NCI-H2196 treated with DMSO at 0.1 percent for 48 hours (cell line): ENCODE results near the gene DCBLD1.
"Not testable (repeated sequence)": the region's sequence is repeated elsewhere in the genome, so short reads cannot be mapped to it uniquely, and the experiment has no call there.

Experiments used
- DNase-seq: peaks from one replicate; lab custom pipeline; 2025; ENCODE audit not compliant: unreplicated experiment; lab: John Stamatoyannopoulos, UW

Gene DCBLD1

DNA sequence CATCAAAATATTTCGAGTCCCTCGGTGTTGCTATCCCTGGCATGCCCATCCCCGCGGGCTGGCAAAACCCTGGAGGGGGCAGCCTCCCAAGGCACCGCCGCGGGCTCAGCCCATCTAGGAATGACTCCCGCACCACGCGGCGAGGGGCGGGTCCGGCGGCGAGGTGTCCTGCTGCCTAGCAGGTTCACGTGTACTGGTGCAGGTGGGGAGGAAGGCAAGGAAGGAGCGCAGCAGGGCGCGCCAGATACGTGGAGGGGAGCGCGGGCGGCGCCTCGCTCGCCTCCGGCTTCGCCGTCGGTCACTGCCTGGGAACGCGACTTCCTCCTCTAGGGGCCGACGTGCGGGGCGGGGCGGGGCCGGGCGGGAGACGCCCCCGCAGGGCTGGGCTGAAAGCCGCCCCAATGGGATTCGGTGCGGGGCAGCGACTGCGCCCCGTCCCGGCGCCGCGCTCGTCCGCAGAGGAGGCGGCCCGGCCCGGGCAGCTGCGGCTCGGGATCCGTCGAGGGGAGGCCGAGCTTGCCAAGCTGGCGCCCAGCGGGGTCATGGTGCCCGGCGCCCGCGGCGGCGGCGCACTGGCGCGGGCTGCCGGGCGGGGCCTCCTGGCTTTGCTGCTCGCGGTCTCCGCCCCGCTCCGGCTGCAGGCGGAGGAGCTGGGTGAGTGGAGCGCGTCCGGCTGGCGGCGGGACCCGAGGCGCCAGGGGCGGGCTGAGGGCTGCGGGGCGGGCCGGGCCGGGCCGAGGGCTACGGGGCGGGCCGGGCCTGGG is at the start of gene DCBLD1:
DCBLD1 (plus strand) TSS at position 435 of the 764 bp plus-strand sequence; CDS start at position 543, 108 bp downstream.
- DNase-seq = peak; percentile 58

DNA sequence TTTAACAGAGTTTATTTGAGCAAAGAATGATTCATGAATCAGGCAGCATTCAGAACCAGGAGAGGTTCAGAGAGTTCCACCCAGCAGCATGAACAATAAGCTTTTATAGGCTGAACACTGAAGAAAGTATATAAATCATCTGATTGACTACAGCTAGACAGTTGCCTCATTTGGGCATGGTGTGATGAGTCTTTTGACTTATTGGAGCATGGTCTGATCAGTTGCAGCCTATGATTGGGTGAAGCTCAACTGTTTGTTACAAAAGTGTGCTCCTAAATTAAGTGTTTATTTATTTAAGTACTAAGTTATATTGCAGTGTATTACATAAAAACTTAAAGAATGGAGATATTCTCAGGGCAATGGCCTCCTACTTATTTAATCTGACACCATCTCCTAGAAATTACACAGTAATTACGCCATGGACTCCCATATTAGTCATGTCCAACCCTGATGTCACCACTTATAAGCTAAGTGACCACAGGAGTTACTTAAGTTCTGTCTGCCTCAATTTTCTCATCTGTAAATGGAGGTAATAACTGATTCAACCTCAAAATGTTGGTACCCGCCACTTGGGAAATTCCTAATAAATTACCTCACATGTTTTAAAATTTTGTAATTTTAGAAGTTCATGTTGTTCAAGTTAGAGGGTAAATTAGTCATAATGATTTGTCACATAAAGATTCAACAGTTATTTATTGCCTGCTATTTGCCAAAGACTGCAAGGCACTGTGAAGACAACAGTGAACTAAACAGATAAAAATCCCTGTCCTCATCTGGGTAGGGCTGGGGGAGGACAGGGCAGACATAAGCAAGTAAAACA is 41.6 kb upstream of the DCBLD1 start:
- no peak for DNase-seq

DNA sequence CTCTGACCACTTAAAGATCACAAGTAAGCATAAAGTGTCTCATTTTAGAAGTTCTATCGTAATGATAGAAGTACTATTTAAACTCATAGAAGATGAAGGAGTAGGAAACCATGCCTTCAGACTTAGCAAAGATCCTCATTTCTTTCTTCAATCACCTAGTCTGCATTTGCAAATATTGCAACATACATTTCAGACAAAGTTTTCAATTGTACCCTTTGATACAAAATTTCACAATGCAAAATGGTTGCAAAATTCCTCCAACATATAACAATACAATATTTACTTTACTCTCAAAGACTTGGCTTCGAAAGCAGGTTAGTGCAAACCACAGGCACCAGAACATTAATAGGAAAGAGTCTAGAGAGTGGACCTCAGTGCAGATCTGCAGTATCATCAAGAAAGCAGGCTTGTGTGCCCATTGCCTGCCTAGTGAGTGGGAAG is 40.6 kb upstream of the DCBLD1 start:
- DNase-seq = no peak

DNA sequence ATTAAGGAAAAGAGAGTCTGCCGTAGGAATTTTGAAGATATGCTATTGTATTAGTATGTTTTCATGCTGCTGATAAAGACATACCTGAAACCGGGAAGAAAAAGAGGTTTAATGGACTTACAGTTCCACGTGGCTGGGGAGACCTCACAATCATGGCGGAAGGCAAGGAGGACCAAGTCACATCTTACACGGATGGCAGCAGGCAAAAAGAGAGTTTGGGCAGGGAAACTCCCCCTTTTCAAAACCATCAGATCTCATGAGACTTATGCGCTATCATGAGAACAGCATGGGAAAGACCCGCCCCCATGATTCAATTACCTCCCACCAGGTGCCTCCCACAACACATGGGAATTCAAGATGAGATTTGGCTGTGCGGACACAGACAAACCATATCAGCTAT is 40.2 kb upstream of the DCBLD1 start:
- not testable (repeated sequence) for DNase-seq

DNA sequence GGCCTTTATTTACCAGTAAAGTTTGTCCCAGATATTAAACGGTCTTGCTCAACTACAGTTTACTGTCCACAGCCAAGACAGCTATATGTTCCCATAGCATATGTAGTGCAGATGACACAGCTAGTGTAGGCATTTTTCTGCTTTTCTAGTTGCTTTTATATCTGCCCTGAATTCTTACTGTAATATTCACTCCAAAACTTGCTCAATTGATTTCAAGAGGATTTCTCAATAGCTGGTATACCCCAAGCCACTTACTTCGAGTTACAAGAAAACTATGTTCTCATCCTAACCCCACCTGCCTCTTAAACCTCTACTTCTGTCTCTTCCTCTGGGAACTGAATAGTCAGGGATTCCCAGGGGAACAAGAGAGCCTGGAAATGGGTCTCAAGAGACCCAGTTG is 37.9 kb upstream of the DCBLD1 start:
- DNase-seq = no peak

DNA sequence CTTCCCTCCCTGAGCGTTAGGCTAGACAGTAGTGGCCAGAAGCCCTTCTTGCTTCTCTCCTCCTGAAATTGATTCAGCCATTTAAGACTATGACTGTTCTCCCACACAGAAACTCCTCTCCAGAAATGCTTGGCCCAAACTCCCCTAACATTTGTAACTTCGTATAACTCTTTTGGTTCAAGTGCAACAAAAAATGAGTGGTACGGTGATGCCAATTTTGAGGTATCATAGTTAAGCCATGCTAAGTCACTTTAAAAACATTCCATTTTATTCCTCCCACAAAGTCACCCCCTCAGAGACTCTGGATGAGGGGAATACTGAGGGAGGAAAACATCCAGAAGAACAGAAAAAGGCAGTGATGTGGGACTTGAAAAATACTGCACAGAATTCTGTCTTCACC is 35.6 kb upstream of the DCBLD1 start:
- DNase-seq = no peak

DNA sequence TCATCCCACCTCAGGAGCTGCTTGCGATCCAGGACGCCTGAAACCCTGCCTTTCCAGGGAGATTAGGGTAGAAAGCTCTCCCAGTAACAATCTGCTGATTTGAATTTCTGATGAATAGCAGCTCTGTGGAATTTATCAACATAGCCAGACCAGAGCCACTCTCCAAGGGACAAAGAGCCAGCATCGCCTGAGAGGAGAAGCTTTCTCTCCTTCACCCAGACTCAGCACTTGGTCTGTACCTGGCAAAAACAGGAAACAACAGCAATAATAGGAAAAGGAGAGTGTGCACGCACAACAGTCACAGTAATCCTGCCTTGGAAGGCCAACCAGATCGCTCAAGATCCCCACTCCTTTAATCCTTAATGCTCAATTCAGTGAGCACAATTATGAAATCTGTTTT is 34.5 kb upstream of the DCBLD1 start:
- DNase-seq = no peak

DNA sequence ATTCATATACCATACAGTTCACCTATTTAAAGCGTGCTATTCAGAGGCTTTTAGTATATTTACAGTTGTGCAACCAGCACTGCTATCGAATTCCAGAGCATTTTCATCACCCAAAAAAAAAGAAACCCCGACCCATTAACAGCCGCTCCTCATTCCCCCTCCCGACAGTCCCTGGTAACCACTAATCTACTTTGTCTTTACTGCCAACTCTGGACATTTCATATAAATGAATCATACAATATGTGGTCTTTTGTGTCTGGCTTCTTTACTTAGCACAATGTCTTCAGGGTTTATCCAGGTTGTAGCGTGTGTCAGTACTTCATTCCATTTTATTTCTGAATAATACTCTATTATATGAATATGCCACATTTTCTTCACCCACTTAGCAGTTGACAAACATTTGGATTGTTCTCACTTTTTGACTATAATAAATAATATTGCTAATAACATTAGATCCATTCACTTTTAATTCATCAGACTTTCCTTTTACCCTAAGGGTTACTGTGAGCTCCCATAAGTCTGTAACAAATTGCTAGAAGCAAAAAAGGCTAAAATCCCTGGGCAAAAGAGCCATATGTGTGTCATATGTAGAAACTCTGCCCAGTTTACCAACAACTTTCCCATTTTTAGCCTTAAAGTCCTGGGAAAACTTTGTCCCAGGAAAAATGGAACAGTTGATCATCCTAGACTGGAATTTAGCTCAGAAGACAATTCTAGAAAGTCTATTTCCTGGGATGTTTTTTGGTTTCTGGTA is 33.6 kb upstream of the DCBLD1 start:
- DNase-seq = no peak

DNA sequence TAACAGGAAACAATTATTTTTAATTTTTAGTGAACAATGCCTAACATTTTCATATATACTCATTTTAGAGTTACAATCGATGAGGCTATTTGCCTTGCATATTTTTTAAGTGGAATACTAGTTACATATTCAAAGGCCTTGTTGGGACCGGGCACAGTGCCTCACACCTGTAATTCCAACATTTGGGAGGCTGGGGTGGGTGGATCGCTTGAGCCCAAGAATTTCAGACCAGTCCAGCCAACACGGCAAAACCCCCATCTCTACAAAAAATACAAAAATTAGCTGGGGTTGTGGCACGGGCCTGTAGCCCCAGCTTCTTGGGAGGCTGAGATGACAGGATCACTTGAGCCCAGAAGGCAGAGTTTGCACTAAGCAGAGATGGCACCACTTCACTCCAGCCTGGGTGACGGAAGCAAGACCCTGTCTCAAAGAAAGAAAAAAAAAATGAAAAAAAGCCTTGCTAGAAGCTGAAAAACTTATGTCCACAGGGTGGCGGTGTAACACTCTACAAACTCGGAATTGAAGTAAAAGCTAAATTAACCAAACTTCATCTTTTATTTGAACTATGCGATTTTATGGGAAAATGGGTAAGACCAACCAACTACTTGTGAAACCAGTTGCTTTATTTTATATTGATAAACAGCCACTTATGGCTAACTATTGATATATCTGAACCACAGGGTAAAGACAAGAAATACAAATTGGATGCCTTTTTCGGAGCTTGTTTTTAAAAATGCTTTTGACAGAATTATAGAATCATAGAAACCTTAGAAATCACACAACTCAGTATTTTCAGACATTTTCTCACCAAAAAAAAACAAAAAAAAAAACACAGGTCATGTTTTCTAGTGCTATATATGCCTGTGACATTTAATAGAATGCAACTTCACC is 32.7 kb upstream of the DCBLD1 start:
- peak; percentile 3 for DNase-seq

DNA sequence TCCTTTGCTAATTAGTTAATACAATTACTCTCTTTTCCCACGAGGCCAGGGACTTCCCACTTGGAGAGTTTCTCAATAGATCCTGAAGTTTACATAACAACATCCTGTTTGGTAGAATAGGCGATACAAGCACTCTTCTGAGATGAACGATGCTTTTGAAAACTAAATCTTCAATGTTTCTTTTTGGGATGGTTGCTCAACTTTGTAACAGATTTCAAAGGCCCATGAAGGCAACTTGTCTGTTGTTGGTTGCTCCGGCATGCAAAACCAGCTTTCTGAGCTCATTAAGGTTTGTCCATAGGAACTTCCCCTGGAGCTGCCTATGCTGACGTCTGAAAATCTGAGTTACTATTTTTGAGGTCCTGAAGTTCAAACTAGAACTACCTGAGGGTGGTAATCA is 30.8 kb upstream of the DCBLD1 start:
- DNase-seq = no peak

DNA sequence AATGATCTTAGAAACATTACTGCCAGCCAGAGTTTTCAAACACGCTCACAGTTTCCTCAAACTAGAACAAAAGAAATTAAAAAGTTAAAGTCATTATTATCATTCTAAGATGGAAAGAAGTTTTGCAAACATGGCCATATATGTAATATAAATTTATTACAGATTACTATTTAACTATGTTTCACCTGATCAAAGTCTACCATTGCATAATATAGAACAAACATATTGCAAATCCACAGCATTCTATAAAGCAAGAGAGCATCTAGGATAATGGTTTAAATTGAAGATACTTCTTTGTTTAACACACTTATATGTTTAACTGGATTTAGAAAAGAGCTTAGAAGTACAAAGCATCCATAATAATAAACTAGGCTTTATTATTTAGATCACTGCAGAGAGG is 26.2 kb upstream of the DCBLD1 start:
- DNase-seq = no peak

DNA sequence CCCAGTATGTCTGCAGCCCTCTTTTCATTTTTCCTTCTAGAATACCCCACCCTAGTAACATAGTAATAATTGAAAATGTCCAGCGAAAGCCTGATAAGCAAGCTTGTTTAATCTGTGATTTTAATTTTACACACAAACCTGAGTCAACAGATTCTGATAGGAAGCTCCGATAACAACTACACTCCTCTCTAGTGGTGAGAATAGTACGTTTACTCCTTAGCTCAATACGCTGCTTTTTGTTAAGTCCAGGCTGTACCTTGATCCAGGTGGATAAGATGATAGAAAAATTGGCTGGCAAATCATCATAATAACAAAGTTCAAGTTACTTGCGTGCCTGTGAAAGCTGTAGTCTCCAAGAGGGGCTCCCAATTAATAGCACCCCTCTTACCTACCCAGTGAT is 25.5 kb upstream of the DCBLD1 start:
- DNase-seq = no peak

DNA sequence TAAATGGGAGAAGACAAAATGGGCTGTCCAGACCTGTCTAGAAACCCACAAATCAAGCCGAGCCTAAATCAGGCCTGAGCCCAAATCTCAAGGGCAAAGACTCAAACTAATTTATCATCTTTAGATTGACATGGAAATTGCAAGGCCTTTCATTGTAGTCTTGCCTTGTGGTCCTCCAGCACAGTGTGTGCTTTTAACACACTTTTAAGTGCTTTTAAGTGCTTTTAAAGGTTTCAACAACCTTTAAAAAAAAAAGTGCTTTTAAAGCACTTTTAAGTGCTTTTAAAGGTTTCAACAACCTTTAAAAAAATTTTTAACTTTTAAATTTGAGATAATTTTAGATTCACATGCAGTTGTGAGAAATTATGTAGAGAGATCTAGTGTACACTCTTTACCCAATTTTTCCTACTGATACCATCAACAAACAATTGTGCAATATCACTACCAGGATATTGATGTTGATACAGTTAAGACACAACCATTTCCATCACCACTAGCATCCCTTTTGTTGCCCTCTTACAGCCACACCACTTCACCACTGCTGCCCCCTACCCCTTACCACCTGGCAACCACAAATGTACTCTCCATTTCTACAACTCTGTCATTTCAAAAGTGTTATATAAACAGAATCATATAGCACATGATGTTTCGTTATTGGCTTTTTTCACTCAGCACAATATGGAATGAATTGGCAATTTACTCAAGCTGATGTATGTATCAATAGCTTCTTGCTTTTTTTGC is 23.1 kb upstream of the DCBLD1 start:
- no peak for DNase-seq

DNA sequence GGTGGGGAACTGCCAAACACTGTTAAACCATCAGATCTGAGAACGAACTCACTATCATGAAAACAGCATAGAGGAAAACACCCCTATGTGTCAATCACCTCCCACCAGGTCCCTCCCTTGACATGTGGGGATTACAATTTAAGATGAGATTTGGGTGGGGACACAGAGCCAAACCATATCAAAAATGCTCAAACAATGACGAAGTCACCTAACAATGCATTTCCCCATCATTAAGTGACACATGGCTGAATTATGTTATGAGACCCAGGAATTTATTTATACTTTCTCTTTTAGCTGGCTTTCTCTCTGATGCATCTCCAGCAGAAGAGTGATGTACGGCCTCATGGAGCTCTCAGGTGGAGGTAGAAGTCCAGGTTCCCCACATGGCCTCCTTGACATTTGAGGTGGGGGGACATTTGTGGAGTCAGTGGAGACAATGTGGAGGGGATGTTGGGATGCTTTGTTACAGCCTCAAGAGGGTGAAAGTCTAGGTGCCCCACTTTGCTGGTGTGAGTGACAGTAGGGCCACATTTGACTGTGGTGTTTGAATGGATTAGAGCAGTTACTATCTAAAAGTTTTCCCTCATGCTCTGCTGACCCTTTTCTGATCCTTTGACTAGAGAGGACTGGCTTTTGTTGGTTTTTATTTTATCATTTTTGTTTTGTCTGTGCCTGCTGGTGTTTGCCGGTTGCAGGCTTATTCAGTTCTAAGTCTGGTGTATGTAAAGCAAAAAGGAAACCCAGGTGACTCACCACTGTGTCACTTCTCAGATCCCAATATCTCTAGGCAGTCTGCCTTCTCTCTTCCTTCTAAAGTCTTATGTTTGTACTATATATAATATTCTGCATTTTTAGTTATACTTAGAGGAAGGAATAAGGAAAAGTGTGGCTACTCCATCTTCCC is 18.5 kb upstream of the DCBLD1 start:
- no peak for DNase-seq

DNA sequence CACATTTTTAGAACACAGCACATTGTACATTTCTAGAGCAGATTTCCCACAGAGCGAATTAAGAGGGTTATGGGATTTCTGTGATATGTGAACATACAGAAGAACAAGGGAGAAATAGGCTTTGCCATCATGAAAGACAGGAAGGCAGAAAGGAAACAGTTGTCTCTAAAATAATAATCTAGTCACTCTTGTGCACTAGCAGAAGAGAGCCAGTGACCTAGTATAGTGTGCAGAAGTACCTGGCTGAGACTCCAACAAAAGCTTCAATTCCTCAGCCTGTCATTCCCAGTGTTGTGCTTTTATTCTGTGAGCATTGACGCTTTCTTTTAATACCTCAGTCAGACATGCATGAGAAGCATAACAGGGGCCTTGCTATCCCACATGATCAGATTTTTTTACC is 17.8 kb upstream of the DCBLD1 start:
- no peak for DNase-seq

DNA sequence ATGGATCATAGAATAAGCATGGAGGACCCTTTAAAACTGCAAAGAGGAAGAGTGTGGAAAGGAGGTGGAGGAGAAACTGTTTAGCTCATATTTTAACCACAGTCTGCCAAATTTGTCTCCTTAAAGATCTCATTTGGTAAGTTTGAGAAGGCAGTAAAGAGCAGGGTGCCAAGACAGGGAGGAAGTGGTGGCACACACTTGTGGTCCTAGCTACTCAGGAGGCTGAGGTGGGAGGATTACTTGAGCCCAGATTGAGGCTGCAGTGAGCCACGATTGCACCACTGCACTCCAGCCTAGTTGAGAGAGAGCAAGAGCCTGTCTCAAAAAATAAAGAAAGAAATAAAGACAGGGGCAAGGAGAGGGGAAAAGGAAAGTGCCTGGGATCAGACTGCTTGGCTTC is 16.8 kb upstream of the DCBLD1 start:
- DNase-seq = no peak

DNA sequence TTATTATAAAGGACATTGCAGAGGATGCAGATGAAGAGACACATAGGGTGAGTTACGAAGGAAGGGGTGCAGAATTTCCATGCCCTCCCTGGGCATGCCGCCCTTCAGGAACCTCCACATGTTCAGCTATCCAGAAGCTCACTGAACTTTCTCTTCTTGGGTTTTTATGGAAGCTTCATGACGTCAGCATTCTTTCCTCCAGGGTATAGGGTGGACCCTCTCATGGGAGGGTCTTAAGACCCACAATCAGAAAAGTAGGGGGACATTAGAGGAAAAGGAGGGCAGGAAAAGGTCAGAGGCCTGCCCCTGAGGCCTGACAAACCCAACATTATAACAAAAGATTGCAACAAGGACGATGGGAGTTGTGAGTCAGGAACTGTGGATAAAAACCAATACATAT is 14.6 kb upstream of the DCBLD1 start:
- DNase-seq = no peak

DNA sequence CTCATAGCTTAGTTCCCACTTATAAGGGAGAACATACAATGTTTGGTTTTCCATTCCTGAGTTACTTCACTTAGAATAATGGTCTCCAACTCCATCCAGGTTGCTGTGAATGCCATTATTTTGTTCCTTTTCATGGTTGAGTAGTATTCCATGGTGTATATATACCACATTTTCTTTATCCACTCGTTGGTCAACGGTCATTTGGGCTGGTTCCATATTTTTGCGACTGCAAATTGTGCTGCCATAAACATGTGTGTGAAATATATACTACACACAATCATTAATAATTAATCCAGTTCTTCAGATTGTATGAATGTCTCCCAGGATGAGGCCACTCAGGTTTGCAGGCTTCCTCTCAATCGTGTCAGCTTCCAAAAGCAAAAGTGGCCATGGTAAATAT is 13.9 kb upstream of the DCBLD1 start:
- not testable (repeated sequence) for DNase-seq

DNA sequence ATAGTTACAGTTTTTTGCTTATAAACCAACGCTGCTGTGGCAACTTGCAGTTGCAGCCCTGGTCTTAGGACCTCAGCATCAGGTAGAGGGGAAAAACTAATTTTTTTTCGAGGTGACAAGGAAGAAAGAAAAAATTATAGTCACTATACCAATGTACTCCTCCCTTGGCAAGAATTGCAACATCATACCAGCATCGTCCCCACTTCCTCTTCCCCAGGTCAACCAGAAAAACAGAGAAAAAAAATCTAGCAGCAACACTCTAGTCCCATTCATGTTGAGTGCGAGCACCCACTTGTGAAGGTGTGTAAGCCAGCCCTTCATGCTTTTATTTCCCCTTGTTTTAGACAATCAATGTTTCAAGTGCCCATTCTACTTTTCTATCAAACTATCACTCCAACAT is 13.1 kb upstream of the DCBLD1 start:
- no peak for DNase-seq
